NCI-H2171 treated with DMSO at 0.1 percent for 48 hours (cell line): ENCODE data around the gene NCLN.
"Not testable (repeated sequence)": the region's sequence is repeated elsewhere in the genome, so short reads cannot be mapped to it uniquely, and the experiment has no call there.

Source experiments
- DNase-seq: peaks from one replicate; lab custom pipeline; 2025; lab: John Stamatoyannopoulos, UW

The NCLN gene

GRCh38 chr19:3183721-3184641 is 1.7 kb upstream of the NCLN start:
- DNase-seq, result no peak

GRCh38 chr19:3184847-3185460 is 776 bp upstream of the NCLN start:
- peak; percentile 95 for DNase-seq

- DNase-seq, result no peak
These were observed 494 bp downstream of the NCLN start for GRCh38 chr19:3186160-3186688.

GRCh38 chr19:3186891-3187661 is 1.3 kb downstream of the NCLN start:
- DNase-seq, result no peak

GRCh38 chr19:3187662-3188511 is 2.2 kb downstream of the NCLN start:
- DNase-seq, result no peak

GRCh38 chr19:3188627-3189596 is 3.2 kb downstream of the NCLN start:
- DNase-seq, result no peak

GRCh38 chr19:3189702-3190469 is 4.2 kb downstream of the NCLN start:
- no peak for DNase-seq

GRCh38 chr19:3190470-3190770 is 4.7 kb downstream of the NCLN start:
- DNase-seq, result no peak

GRCh38 chr19:3190921-3191805 is 5.4 kb downstream of the NCLN start:
- no peak for DNase-seq

- DNase-seq, result not testable (repeated sequence)
These were observed 6.0 kb downstream of the NCLN start for GRCh38 chr19:3191806-3192104.

GRCh38 chr19:3192228-3192635 is 6.5 kb downstream of the NCLN start:
- no peak for DNase-seq

GRCh38 chr19:3192684-3193083 is 7.0 kb downstream of the NCLN start:
- no peak for DNase-seq

- DNase-seq, result no peak
These were observed 7.8 kb downstream of the NCLN start for GRCh38 chr19:3193256-3194105.

GRCh38 chr19:3194106-3195087 is 8.7 kb downstream of the NCLN start:
- DNase-seq, result no peak

GRCh38 chr19:3196064-3196932 is 10.6 kb downstream of the NCLN start:
- DNase-seq, result peak; percentile 92

- no peak for DNase-seq
These were observed 11.1 kb downstream of the NCLN start for GRCh38 chr19:3196933-3197205.
